Psoas muscle (tissue), 8 donors: ENCODE results near the gene SGPL1. TPM values are rescaled to one million over a fixed set of nuclear protein-coding genes. Genes with fewer than 3 reads are reported as not detected.

ENCODE experiments used
- ATAC-seq, 4 donors: fragments of 200-7000 bp; cut with Tn5 transposase; one replicate each; pipeline ENCODE4 v1.9.1; 2020; ENCODE audit warnings: moderate library complexity in 3 of 4, mild to moderate bottlenecking in 2 of 4
- DNase-seq, 2 donors: peaks; one replicate each; pipeline ENCODE4 v3.0.0-alpha.2; 2020
- H3K27ac ChIP-seq: fragments of 200-600 bp; one replicate; pipeline ENCODE4 v1.8.0; 2022
- H3K27me3 ChIP-seq, 3 donors: fragments of 200-600 bp in 1 of 3; one replicate each; pipeline versions ENCODE4 v1.6.1 to v1.8.0; 2013 to 2022; ENCODE audit warnings: low read length in 2 of 3, mild to moderate bottlenecking in 2 of 3, moderate library complexity in 1 of 3; ENCODE audit not compliant: insufficient read depth in 3 of 3
- H3K36me3 ChIP-seq, 2 donors: fragments of 200-600 bp in 1 of 2; one replicate each; pipeline versions ENCODE4 v1.6.1 to v1.8.0; 2013 to 2022; ENCODE audit warnings: low read depth in 1 of 2, mild to moderate bottlenecking in 1 of 2, moderate library complexity in 1 of 2; ENCODE audit not compliant: insufficient read depth in 1 of 2
- H3K4me1 ChIP-seq: fragments of 200-600 bp; one replicate; pipeline ENCODE4 v1.8.0; 2022
- H3K4me3 ChIP-seq: fragments of 200-600 bp; one replicate; pipeline ENCODE4 v1.8.0; 2022; ENCODE audit warnings: mild to moderate bottlenecking
- H3K9me3 ChIP-seq: fragments of 200-600 bp; one replicate; pipeline ENCODE4 v1.8.0; 2022
- CTCF ChIP-seq: fragments of 200-600 bp; IDR thresholded peaks from one replicate; pipeline ENCODE4 v1.8.0; 2022; ENCODE audit warnings: antibody characterized with exemption
- WGBS, 3 donors: extraction: QIAGEN DNeasy Blood & Tissue Kit; methylation state at CpG; one replicate each; pipeline versions ENCODE4 v1.1.6 to v1.1.7; 2013; 5-methylcytosine and 5-hydroxymethylcytosine counted together
- intact Hi-C, 2 donors: fragments of 100-400 bp; cut with DNase I; formaldehyde crosslinking; loops; one replicate each; pipeline versions ENCODE4 v1.11.0 to v1.14.2; 2022
- polyA plus RNA-seq, 3 donors: library from polyadenylated mRNA; stranded (reverse); fragments of 200-250 nt; gene quantifications; one replicate each; pipeline ENCODE4 v1.2.3, GENCODE V29; 2013
- total RNA-seq, 4 donors: library from RNA; stranded (reverse); fragmentation: NEBNext Ultra II Directional in 2 of 4; extraction: Animal tissue kit (Norgen Biotek cat#: 25700) in 2 of 4; gene quantifications; one replicate each; pipeline versions ENCODE4 v1.2.1 to v1.2.4, GENCODE V29; 2021 to 2023
- donor health status: healthy with polysubstance abuse.
- donor health status: DM: no; HTN: no; CAD: no; lungs with moderate emphysema.
- donor health status: Bipolar disorder and iron deficiency.
- donor health status: healthy.
- donor health status: DM: yes; HTN: yes; CAD: no.
- donor health status: DM: no; HTN: no; CAD: no.
- donor health status: DM: no; HTN: no; CAD: no.
- donor health status: DM: yes; HTN: yes; CAD: no.

SGPL1 gene
- total and polyA plus RNA-seq, 7 donors, result 3.7 to 15.1 (median 9.5) TPM

GRCh38 chr10:70885931-70886903 lies 70.5 kb downstream of the SGPL1 start:
- H3K4me1 ChIP-seq, result peaks cover 13% of the 10 kb centered on the region
- H3K36me3 ChIP-seq, result peaks cover 4 to 49% of the 10 kb centered on the region in 2 donors
- H3K27me3 ChIP-seq, result no peaks in the 10 kb centered on the region
- H3K4me3 ChIP-seq, result no peak overlapping the region
- WGBS, 3 donors, result 75 to 82% (median 76%) methylated on average over 18 of the region's 18 CpGs
- no peak for TF ChIP-seq CTCF
- intact Hi-C loops, result loop anchor here in 1 of 2 donors (10.0 kb wide), 1 partner anchor 331 kb away; no protein-coding TSS in a partner anchor
- no peak overlapping the region for H3K27ac ChIP-seq
- H3K9me3 ChIP-seq, result no peaks in the 10 kb centered on the region
- peak in 1 of 2 donors; percentile 33 for DNase-seq
- no peak for ATAC-seq

- ATAC-seq (peak in 1 of 4 donors; percentile 3), DNase-seq (no peak)
- Histone ChIP-seq H3K27ac (peak overlapping the region; percentile 95), H3K4me1 (peaks cover 14% of the 10 kb centered on the region), H3K27me3 (no peaks in the 10 kb centered on the region), H3K9me3 (no peaks in the 10 kb centered on the region), H3K4me3 (peak overlapping the region; percentile 81), H3K36me3 (peaks cover 4 to 40% of the 10 kb centered on the region in 2 donors)
- no peak for TF ChIP-seq CTCF
- WGBS, 3 donors, result 61 to 77% (median 62%) methylated on average over 12 of the region's 12 CpGs
- intact Hi-C loops, result loop anchor here in 1 of 2 donors (10.0 kb wide), 1 partner anchor 332 kb away; no protein-coding TSS in a partner anchor
Observed at GRCh38 chr10:70886921-70887665, 71.3 kb downstream of the SGPL1 start.

GRCh38 chr10:70887804-70888800 lies 72.4 kb downstream of the SGPL1 start, which contains the start of gene PCBD1:
PCBD1 (minus strand) TSS chr10:70888565; CDS start chr10:70888533, 32 bp downstream.
- peak; percentile 85 to 89 (median 87) for ATAC-seq
- peak; percentile 80 to 84 for DNase-seq
- H3K36me3 ChIP-seq, result peaks cover 4 to 30% of the 10 kb centered on the region in 2 donors
- WGBS, 3 donors, result 1% methylated on average over 39 to 85 of the region's 85 CpGs
- peaks cover 14% of the 10 kb centered on the region for H3K4me1 ChIP-seq
- peak within 1 kb of the TSS; percentile 81 for H3K4me3 ChIP-seq
- no peak for TF ChIP-seq CTCF
- H3K27ac ChIP-seq, result peak within 1 kb of the TSS; percentile 95
- H3K9me3 ChIP-seq, result no peaks in the 10 kb centered on the region
- intact Hi-C loops, result loop anchor here in 1 of 2 donors (10.0 kb wide), 1 partner anchor 333 kb away; no protein-coding TSS in a partner anchor
- H3K27me3 ChIP-seq, result no peaks in the 10 kb centered on the region

- Histone ChIP-seq H3K4me3 (no peak overlapping the region), H3K27me3 (no peaks in the 10 kb centered on the region), H3K27ac (no peak overlapping the region), H3K9me3 (no peaks in the 10 kb centered on the region), H3K36me3 (peaks cover 0 to 18% of the 10 kb centered on the region in 2 donors), H3K4me1 (peaks cover 14% of the 10 kb centered on the region)
- intact Hi-C loops, result loop anchor here in 1 of 2 donors (10.0 kb wide), 1 partner anchor 334 kb away; no protein-coding TSS in a partner anchor
- DNase-seq, result no peak
- no peak for ATAC-seq
- 85 to 96% (median 94%) methylated on average over 3 of the region's 3 CpGs for WGBS, 3 donors
- TF ChIP-seq CTCF, result no peak
Observed at GRCh38 chr10:70889291-70889690, 73.5 kb downstream of the SGPL1 start.
